Activated CD4-positive, alpha-beta T cell treated with anti-CD3 and anti-CD28 coated beads for 1 hour (primary cell): Measurements from ENCODE around the gene NPR2.

ENCODE experiments used
- DNase-seq: peaks from one replicate; pipeline ENCODE4 v3.0.0-alpha.2; 2020

NPR2 gene

DNA sequence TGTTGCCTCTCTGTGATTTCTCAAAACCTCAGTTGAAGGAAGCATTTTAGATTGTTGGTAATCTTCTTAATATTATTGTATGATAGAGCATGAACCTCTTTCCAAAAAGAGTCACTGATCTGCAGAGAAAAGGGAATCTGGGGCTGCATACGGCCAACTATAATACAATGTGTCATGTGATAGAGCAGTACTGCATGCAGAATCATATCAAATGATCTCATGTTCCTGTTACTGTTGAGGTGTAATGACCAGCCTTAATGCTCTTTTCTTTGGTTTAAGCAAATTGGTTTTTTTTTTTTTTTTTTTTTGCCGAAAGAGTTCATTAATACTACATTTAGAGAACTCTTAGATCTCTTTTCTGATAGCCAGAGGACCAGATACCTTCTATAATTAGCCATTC lies 24.4 kb upstream of the NPR2 start:
- no peak for DNase-seq

DNA sequence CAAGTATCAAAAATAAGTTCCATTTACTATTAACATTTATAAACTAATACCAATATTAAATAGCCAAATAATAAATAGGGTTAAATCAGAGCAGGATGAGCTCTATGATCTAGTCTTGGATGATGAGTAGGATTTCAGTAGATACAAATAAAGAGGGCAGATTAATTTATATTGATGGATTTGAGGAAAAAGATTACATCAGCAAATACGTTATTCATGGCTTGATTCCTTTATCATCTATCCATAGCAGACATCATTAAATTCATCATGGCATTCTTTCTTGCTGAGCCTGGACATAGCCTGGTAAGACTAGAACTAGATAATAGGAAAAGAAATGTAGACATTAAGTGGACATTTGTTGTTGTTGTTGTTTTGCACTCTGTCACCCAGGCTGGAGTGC lies 23.9 kb upstream of the NPR2 start:
- DNase-seq, result no peak

DNA sequence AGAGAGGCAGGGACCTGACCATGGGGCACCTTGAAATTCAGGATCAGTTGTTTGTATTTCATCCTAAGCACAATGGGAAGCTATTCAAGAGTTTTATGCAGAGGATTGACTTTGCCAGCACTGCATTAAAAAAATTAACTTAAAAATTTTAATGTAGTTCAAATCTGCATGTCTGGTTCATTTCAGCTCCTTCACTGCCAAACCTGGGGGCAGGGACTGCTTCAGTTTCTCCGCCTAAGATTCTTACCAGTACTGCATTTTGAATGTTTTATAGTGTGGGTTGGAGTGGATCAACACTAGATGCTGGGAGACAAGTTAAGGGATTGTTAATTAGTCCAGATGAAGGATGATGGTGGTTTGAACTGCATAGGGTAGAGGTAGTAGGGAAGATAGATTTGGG lies 21.6 kb upstream of the NPR2 start:
- no peak for DNase-seq

DNA sequence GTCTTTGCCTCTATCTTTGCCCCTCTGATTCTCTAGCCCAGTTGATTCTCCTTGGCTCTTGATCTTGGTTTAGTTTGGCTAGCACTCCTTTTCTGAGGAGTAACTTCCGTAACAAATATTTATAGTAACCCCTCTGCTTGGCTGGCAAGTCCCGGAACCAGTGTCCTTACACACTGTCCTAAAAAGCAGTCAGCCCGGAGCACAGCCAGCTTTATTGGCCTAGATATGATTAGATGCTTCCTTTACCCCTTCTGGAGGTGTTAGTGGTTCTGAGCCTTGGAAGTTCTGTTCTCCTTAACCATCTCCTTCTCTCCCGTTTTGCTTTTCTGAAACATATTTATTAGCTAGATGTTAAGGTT lies 20.3 kb upstream of the NPR2 start:
- DNase-seq, result no peak

DNA sequence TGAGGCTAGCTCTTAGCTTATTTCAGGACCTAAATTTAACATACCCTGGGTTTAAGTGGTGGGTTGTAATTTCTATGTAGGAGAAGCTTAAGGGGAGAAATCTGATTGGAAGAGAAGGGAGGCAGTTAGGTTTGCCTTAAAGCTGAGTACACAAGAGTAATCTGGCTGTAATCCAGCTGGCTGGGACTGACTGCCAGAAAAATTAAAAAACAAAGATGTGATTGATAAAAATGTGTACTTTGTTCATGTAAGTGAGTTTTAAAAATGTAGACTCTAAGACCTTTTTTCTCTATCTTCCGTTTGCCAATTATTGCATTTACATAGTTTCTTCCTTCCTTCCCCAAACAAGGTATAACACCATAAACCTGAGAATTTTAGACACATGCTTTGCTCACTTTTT lies 19.9 kb upstream of the NPR2 start:
- DNase-seq, result no peak

DNA sequence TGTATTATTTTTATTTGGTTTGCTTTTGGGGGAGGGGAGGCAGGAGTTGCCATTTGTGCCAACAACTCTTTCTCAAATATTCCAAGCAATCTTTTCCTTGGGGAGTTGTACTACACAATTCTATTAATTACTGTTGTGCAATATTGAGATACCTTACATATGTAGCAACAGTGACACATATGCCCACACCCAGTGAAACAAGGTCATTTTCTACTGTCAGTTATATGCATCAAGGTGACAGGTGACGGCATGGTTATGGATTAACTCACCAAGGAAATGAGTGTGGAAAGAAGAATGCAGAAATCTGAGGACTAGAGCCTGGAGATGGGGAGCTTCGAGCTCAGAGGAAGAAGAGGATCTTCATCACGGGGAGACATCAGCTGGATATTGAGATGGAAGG lies 19.4 kb upstream of the NPR2 start:
- DNase-seq, result no peak

DNA sequence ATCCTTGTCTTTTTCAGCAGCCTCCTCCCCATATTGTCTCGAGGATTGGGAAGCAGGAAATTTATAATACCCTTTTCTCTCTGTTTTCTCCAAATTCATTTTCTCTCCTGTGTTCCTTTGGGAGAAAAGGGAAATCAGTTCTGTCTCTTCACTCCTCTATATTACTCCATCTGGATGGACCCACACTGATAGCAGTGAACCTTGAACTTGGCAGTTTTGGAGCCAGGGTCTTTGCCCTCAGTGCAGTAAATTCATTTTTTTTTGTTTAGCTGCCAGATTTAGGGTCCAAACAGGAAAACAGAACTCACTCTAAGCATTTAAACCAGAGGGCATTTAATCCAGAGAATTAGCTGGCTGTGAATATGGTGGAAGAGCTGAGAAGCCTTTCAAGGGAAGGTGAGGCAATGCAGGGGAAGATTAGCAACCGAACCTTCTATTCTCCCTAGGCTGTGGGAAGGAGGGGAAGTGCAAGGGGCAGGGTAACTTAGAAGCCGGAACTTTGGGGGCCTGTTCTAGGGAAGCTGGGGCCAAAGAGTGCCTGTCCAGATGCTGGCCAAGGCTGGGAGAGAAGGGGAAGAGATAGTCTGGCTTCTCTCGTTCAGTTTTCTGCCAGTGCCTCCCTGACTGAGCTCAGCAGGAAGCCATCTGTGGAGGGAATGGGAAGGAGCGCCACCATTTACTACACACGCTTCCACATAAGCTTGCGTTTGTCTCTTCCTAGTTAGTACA lies 16.3 kb upstream of the NPR2 start:
- DNase-seq, result no peak

DNA sequence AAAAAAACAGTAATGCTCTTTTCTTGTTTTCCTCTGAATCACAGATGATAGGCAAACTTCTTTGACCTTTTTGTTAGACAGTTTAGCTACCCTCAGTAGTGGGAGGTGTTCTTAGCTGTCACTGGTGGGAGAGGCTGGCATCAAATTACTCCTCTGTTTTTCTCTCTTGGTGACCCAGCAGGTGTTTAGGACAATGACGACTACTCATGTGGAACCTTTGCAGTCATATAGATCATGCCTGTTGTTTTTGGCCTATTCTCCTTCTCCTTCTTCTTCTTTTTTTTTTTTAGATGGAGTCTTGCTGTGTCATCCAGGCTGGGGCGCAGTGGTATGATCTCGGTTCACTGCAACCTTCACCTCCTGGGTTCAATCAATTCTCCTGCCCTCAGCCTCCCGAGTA lies 15.4 kb upstream of the NPR2 start:
- DNase-seq, result no peak

DNA sequence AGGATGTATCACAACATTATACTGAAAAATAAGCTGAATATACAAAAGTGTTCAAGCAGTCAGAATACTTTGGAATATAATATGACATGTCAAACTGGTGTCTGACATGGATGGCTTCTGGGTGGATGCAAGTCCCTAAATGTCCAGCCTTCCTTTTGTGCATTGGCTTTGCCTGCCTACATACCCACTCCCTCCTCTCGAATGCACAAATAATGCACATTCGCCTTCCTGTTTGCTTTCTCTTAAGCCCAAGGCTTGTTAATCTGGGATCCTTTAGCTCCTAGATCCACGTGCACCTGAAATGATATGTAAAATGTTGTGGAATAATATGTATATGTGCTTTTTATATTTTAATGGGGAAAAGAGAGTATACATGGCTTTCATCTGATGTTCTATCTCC lies 12.9 kb upstream of the NPR2 start:
- DNase-seq, result no peak

DNA sequence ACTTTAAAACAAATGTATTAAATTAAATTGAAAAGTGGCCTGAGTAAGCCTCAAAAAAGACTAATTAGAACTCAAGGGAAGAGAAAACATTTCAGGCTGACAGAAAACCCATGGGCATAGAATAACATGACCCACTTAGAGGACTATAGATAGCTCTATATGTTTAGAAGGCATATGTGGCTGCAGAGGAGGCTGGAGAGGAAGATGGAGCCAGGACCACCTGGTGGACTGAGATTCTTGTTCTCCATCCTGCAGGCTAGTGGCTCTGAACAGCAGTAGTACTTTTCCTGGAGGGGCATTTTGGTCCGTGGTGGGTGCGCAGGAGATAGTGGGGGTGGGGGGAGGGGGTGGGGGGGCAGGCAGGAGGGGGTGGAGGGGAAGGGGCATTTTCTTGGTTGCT lies 10.3 kb upstream of the NPR2 start:
- DNase-seq, result no peak

DNA sequence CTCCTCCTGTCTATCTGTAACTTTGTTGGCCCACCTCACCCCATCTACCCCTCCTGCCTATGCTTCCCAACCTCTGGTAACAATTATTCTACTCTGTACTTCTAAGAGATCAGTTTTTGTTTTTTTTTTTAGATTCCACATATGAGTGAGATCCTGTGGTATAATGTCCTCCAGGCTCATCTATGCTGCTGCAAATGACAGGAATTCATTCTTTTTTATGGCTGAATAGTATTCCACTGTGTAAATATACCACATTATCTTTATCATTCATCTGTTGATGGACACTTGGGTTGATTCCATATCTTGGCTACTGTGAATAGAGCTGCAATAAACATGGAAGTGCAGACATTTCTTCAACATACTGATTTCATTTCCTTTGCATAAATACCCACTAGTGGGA lies 8.0 kb upstream of the NPR2 start:
- DNase-seq, result no peak

DNA sequence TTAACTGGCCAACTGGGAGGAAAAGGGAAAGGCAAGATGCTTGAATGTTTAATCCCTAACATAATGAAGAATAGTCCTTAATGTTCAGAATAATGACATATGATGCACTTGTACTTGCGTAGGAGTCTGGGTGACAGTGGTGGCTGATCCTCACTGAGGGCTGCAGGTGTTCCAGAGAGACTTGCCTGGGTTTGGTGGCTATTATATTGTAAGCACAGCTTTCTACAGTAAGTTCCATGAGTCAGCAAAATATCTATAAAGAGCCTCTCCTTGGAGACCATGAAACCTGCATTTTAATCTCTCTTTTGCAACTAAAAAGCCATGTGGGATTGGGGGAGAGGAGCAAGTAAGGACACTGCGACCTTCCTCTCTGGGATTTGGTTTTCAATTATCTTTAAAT lies 1.9 kb upstream of the NPR2 start:
- DNase-seq, result no peak

DNA sequence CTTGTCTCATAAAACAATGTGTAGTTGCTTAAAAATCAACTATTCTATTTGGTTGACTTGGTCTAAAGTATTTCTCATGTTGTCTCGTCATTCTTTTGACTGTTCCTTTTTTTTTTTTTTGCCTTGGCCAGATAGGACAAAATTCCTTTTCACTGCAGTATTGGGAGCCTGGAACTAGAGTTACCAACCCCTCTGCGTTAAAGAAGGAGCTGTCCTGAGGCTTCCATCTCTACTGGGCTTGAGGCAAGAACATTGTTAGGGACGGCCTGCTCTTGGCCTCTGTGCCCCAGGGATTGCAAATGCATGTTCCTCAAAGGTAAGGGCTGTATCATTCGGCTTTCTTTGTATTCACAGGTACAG lies 1.4 kb upstream of the NPR2 start:
- no peak for DNase-seq

DNA sequence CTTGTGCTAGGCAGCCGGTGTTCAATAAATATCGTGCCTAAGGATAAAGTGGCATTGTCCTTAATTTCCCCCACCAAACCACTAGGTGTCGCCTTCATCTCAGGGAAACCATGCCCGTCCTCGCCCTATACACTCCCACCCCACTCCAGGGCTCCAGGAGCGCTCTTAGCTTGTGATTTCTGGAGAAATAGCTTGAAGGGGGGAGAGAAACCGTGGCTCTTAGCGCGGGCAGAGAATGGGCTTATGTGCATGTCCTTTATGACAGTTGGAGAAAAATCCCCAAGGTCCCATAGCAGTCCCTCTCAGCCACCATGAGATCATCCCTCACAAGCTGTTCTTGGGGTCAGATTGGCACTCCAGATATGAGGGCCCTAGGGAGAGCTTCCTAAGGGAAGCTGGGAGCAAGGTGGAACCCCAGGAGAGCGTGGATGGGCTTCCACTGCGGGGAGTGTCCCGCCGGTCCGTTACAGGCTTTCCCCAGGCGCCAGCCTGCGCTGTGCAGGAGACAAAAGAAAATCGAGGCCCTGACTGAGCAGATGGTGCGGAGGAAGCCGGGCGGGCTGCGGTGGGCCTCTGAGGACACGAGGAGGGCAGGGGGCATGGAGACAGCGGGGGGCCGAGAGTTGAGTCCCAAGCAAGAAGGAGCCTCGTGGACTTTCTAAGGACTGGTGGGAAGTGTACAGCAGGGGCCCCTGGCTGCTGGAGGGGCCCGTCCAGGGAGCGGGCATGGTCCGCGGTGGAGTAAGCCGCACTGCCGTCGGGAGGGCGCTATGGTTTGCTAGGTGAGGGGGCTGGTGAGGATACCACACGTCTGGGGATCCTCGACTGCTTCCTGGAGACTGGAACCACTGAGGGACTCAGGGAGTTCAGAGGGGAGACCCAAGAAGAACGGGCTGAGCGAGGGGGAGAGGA lies 750 bp upstream of the NPR2 start:
- peak; percentile 41 for DNase-seq

DNA sequence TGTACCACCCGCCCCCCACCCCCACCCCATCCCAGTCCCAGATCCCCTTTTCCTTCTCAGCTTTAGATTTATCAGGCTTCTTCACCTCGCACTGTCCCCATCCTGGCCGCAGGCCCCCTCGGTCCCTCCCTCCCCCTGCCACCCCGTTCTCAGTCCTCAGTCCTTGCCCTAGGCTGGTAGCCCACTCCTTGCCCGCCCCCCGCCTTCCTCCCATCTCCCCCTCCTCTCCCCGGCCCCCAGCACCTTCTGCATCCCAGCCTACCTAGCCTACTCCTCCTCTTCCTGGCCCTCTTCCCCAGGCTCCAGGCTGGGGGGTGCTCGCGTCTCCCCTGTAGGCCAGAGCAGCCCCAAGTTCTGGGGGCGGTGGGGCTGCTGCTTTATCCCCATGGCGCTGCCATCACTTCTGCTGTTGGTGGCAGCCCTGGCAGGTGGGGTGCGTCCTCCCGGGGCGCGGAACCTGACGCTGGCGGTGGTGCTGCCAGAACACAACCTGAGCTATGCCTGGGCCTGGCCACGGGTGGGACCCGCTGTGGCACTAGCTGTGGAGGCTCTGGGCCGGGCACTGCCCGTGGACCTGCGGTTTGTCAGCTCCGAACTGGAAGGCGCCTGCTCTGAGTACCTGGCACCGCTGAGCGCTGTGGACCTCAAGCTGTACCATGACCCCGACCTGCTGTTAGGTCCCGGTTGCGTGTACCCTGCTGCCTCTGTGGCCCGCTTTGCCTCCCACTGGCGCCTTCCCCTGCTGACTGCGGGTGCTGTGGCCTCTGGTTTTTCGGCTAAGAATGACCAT lies 828 bp downstream of the NPR2 start:
- no peak for DNase-seq

DNA sequence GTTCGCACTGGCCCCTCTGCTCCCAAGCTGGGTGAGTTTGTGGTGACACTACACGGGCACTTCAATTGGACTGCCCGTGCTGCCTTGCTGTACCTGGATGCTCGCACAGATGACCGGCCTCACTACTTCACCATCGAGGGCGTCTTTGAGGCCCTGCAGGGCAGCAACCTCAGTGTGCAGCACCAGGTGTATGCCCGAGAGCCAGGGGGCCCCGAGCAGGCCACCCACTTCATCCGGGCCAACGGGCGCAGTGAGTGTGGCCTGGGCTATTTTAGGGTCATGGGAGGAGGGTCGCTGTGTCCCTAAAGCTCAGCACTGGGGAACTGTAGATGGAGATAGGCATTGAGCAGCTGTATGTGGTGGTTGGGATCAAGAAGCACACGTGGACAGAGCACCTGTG lies 1.4 kb downstream of the NPR2 start:
- DNase-seq, result no peak

DNA sequence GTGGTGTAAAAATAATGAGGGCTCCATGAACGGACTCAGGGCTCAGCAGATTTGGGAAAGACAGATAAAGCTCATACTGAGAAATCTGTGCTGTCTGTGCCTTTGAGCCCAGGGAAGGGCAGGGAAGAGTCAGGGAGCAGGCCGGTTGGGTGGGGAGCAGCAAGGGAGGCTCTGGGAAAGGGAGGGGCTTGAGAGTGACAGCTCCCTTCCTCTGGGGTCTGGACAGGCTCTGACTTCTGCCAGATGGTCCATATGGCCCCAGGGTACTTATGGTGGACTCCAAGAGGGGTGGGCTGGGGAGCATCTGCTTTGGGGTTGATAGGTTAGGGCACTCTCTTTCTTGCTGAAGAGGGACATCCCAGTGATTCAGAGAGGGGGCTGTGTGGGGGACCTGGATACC lies 2.1 kb downstream of the NPR2 start:
- DNase-seq, result no peak

DNA sequence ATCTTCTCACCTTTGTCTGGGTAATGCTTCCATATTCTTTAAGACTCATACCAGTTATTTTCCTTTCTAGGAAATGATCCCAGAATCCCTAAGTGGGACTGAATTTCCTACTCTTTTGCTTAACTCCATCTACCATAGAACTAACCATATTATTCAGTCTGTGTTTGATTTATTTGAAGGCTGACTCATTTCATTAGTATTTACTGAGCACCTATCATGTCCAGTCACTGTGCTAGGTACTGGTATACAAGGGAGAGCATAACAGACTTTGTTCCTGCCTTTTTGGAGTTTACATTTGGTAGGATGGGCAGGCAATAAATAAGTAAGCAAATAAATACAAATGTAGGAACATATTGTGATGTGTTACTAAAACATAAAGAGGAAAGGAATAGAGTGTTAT lies 4.3 kb downstream of the NPR2 start:
- DNase-seq, result no peak

DNA sequence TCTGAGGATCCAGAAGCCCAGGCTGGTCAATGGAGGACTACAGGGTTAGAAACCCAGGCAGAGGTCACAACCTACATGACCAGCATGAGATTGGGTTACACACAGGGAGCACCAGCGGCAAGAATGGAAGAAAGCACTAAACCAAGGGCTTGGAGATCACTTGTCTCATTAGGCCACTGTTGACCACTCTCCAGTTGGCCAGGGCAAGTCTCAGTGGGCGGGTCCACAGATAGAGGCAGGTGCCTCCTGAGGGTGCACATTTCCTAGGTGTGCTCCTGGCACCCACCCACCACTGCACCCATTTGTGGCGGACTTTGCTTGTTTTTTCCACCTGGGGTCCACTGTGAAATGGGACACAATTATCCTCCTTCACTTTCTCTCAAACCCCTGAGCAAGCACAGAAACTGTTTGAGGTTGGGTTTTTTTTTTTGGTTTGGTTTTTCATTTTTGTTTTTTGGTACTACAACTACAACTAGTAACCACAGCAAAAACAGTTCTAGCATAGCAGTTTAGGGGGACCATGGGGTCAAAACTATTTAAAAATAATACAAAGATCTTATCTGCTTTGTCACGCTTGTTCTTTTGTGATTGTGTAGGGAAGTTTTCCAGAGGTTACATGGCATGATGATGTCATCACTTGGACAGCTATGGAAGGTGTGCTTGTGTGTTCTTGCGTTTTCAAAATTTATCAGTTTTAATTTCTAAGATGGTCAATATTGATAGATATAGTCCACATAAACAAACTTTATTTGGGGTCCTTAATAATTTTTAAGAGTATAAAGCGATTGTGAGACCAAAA lies 6.1 kb downstream of the NPR2 start:
- no peak for DNase-seq

DNA sequence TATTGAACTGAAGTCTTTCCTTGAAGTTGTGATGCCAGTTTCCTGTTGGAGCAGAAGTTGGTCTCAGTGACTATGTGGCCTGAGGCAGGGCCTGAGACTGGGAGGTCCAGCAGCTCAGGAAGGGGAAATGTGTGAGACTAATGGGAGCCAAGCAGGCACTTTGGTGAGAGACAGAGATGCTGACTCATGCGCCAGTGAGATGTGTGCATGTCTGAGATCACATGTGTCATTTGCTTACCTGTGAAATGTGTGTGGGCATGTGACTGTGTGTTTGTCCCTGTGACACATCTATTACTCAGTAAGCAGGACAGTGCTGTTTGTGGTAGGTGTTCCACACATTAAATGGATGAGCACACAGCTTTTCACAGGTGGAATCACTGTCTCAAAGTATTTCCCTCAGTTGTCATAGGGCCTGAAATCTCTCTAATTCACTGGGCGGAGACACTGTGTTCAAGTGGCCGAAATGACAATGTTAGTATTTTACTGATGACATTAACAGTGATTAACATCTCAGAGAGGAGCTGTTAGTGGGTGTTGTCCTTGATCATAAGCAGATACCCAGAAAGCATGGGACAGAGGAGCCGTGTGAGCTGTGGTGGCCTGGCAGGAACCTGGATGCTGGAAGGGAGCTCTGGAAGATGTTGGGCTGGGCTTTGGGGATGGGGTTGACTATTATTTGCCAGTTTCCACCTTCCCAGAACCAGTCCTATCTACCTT lies 7.4 kb downstream of the NPR2 start:
- DNase-seq, result no peak

DNA sequence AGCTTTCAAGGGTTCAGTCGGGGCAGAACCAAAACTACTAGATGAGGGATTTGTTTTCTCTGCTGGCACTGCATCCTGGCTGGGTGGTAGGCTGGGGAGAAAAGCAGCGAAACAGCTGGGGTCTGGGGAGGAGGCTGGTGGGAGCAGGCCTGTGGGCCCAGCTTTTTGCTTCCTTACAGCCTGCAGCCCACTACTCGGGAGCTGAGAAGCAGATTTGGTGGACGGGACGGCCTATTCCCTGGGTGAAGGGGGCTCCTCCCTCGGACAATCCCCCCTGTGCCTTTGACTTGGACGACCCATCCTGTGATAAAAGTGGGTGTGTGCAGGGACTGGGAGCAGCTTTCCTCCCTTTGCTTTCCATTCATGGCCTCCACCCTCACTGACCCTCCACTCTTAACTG lies 9.1 kb downstream of the NPR2 start:
- DNase-seq, result no peak
